ENCODE data around the gene ZSWIM7. TPM values are rescaled to one million over a fixed set of nuclear protein-coding genes. Genes with fewer than 3 reads are reported as not detected.

Gene ZSWIM7
- total RNA-seq, 2 experiments from 2014 or later: 11.3 to 13.0 TPM

DNA sequence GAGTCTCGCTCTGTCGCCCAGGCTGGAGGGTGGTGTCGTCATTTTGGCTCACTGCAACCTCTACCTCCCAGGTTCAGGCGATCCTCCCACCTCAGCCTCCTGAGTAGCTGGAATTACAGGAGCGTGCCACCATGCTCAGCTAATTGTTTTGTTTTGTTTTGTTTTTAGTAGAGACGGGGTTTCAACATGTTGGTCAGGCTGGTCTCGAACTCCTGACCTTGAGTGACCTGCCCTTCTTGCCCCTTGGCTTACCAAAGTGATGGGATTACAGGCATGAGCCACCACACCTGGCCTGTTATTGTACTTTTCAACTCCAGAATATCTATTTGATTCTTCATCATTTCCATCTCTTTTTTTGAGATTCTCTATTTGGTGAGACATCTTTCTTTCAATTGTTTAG is 63.6 kb downstream of the ZSWIM7 start:
- no peaks in the 10 kb centered on the region for H3K27me3 ChIP-seq (ENCODE audit: control insufficient read depth in 1 of 2, insufficient read depth in 2 of 2, low read length in 2 of 2)
- TF ChIP-seq, protein P1, sequence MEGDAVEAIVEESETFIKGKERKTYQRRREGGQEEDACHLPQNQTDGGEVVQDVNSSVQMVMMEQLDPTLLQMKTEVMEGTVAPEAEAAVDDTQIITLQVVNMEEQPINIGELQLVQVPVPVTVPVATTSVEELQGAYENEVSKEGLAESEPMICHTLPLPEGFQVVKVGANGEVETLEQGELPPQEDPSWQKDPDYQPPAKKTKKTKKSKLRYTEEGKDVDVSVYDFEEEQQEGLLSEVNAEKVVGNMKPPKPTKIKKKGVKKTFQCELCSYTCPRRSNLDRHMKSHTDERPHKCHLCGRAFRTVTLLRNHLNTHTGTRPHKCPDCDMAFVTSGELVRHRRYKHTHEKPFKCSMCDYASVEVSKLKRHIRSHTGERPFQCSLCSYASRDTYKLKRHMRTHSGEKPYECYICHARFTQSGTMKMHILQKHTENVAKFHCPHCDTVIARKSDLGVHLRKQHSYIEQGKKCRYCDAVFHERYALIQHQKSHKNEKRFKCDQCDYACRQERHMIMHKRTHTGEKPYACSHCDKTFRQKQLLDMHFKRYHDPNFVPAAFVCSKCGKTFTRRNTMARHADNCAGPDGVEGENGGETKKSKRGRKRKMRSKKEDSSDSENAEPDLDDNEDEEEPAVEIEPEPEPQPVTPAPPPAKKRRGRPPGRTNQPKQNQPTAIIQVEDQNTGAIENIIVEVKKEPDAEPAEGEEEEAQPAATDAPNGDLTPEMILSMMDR (IDR thresholded peaks at IDR 0.05): no peak
- ChIA-PET POLR2A (no interaction called here), CTCF (no interaction called here)
- Mint-ChIP-seq H3K9me3 (no peaks in the 10 kb centered on the region), H3K27me3 (peaks cover 3% of the 10 kb centered on the region), H3K36me3 (ENCODE audit: low read depth) (no peaks in the 10 kb centered on the region), H3K4me3 (no peak overlapping the region), H3K4me1 (ENCODE audit: low read depth) (no peaks in the 10 kb centered on the region), H3K27ac (no peak overlapping the region)
- H3K4me1 ChIP-seq (ENCODE audit: insufficient read depth, low read length): no peaks in the 10 kb centered on the region
- H3K27ac ChIP-seq (ENCODE audit: low read depth in 1 of 2, low read length in 2 of 2): no peak overlapping the region
- no peak overlapping the region for H3K4me3 ChIP-seq (ENCODE audit: low read length)
- intact Hi-C loops (cut with DNase I, micrococcal nuclease): no loop called here
- H3K9me3 ChIP-seq (ENCODE audit: control insufficient read depth in 1 of 2, insufficient read depth in 1 of 2, low read length in 2 of 2): no peaks in the 10 kb centered on the region
- H3K36me3 ChIP-seq (ENCODE audit: insufficient read depth, low read length): no peaks in the 10 kb centered on the region
- DNase-seq (no peak), ATAC-seq (ENCODE audit: poor library complexity) (no peak)

DNA sequence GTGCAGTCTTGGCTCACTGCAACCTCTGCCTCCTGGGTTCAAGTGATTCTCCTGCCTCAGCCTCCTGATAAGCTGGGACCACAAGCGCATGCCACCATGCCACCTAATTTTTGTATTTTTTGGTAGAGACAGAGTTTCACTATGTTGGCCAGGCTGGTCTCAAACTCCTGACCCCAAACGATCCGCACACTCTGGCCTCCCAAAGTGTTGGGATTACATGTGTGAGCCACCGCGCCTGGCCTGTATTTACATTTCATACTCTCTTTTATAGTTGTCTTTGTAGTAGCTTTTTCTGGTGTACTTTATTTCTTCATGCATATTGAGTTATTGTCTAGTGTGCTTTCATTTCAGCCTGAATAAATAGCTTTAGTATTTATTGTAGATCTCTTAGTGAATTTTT is 64.6 kb downstream of the ZSWIM7 start:
- DNase-seq (no peak), ATAC-seq (ENCODE audit: poor library complexity) (no peak)
- Histone ChIP-seq H3K9me3 (ENCODE audit: control insufficient read depth in 1 of 2, insufficient read depth in 1 of 2, low read length in 2 of 2) (no peaks in the 10 kb centered on the region), H3K4me1 (ENCODE audit: insufficient read depth, low read length) (no peaks in the 10 kb centered on the region), H3K27me3 (ENCODE audit: control insufficient read depth in 1 of 2, insufficient read depth in 2 of 2, low read length in 2 of 2) (no peaks in the 10 kb centered on the region), H3K4me3 (ENCODE audit: low read length) (no peak overlapping the region), H3K27ac (ENCODE audit: low read depth in 1 of 2, low read length in 2 of 2) (no peak overlapping the region), H3K36me3 (ENCODE audit: insufficient read depth, low read length) (no peaks in the 10 kb centered on the region)
- no peak overlapping the region for H3K4me3 Mint-ChIP-seq
- H3K27me3 Mint-ChIP-seq: no peaks in the 10 kb centered on the region
- H3K27ac Mint-ChIP-seq: no peak overlapping the region
- no peaks in the 10 kb centered on the region for H3K36me3 Mint-ChIP-seq (ENCODE audit: low read depth)
- POLR2A ChIA-PET: no interaction called here
- CTCF ChIA-PET: no interaction called here
- H3K9me3 Mint-ChIP-seq: no peaks in the 10 kb centered on the region
- H3K4me1 Mint-ChIP-seq (ENCODE audit: low read depth): no peaks in the 10 kb centered on the region
- TF ChIP-seq, protein P1 (IDR thresholded peaks at IDR 0.05): no peak
- intact Hi-C loops (cut with DNase I, micrococcal nuclease): no loop called here

DNA sequence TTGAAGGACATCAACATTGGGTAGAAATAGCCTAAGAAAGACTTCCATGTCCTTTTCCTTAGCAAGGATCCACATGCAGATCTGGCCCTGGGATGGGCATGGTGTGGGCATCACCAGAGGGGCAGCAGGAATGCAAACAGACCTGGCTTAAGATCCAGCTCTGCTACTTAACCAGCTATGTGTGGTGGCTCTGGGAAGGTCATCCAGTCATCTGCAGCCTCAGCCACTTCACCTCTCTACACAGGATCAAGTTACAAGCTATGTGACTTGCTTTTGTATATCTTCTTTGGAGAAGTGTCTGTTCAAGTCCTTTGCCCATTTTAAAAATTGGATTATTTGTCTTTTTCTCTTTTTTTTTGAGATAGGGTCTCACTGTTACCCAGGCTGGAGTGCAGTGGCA is 68.1 kb downstream of the ZSWIM7 start:
- Histone ChIP-seq H3K36me3 (ENCODE audit: insufficient read depth, low read length) (no peaks in the 10 kb centered on the region), H3K9me3 (ENCODE audit: control insufficient read depth in 1 of 2, insufficient read depth in 1 of 2, low read length in 2 of 2) (no peaks in the 10 kb centered on the region), H3K27ac (ENCODE audit: low read depth in 1 of 2, low read length in 2 of 2) (no peak overlapping the region), H3K4me3 (ENCODE audit: low read length) (no peak overlapping the region), H3K4me1 (ENCODE audit: insufficient read depth, low read length) (no peaks in the 10 kb centered on the region), H3K27me3 (ENCODE audit: control insufficient read depth in 1 of 2, insufficient read depth in 2 of 2, low read length in 2 of 2) (no peaks in the 10 kb centered on the region)
- Mint-ChIP-seq H3K4me1 (ENCODE audit: low read depth) (no peaks in the 10 kb centered on the region), H3K36me3 (ENCODE audit: low read depth) (no peaks in the 10 kb centered on the region), H3K9me3 (no peaks in the 10 kb centered on the region), H3K4me3 (no peak overlapping the region), H3K27ac (no peak overlapping the region), H3K27me3 (peaks cover 15% of the 10 kb centered on the region)
- DNase-seq: no peak
- TF ChIP-seq, protein P1 (IDR thresholded peaks at IDR 0.05): no peak
- ChIA-PET CTCF (no interaction called here), POLR2A (no interaction called here)
- intact Hi-C loops (cut with DNase I, micrococcal nuclease): no loop called here
- ATAC-seq (ENCODE audit: poor library complexity): no peak

All from CD4-positive, alpha-beta T cell (primary cell).